T-helper 2 cell treated with Interferon-gamma antibody and Interleukin-4, amounts not matched to agents 5 μg/mL and 100 μg/mL, for 36 hours (primary cell): ENCODE results near the gene SETDB2.
A peak's percentile ranks its signal among the peaks of the same experiment; 100 is the strongest.

Source experiments
- DNase-seq: peaks from one replicate; pipeline ENCODE4 v3.0.0; 2021; ENCODE audit warnings: low spot score
- H3K27ac Mint-ChIP-seq: one replicate; pipeline ENCODE4 v1.8.0; 2021; ENCODE audit warnings: mild to moderate bottlenecking, mixed read lengths
- H3K27me3 Mint-ChIP-seq: one replicate; pipeline ENCODE4 v1.8.0; 2021; ENCODE audit warnings: low read depth, mixed read lengths
- H3K36me3 Mint-ChIP-seq: one replicate; pipeline ENCODE4 v1.8.0; 2021; ENCODE audit warnings: low read depth, mixed read lengths
- H3K4me1 Mint-ChIP-seq: one replicate; pipeline ENCODE4 v1.8.0; 2021; ENCODE audit warnings: low read depth, mixed read lengths
- H3K4me3 Mint-ChIP-seq: one replicate; pipeline ENCODE4 v1.8.0; 2022; ENCODE audit warnings: mild to moderate bottlenecking, moderate library complexity, mixed read lengths
- H3K9me3 Mint-ChIP-seq: one replicate; pipeline ENCODE4 v1.8.0; 2021; ENCODE audit warnings: mixed read lengths

Gene SETDB2

DNA sequence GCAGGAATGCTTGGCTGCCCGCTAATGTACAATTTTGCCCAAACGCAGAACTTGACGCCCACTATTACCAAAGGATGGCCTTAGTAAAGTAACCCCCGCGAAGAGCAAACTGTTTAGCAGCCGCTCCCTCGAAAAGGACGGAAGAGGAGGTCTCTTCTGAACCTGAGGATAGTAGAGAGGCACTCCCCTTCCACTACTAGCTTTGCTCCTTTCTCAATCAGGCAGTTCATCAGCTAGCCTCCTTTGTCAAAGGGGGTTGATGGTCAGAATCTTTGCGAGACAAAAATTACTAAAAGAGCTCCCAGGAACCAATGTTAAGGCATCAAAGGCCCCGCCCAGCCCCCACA is 744 bp upstream of the SETDB2 start:
- Mint-ChIP-seq H3K9me3 (no peaks in the 10 kb centered on the region), H3K4me1 (peaks cover 31% of the 10 kb centered on the region), H3K4me3 (peak overlapping the region; percentile 93), H3K27ac (peak overlapping the region; percentile 99), H3K36me3 (peaks cover 16% of the 10 kb centered on the region), H3K27me3 (no peaks in the 10 kb centered on the region)
- no peak for DNase-seq

DNA sequence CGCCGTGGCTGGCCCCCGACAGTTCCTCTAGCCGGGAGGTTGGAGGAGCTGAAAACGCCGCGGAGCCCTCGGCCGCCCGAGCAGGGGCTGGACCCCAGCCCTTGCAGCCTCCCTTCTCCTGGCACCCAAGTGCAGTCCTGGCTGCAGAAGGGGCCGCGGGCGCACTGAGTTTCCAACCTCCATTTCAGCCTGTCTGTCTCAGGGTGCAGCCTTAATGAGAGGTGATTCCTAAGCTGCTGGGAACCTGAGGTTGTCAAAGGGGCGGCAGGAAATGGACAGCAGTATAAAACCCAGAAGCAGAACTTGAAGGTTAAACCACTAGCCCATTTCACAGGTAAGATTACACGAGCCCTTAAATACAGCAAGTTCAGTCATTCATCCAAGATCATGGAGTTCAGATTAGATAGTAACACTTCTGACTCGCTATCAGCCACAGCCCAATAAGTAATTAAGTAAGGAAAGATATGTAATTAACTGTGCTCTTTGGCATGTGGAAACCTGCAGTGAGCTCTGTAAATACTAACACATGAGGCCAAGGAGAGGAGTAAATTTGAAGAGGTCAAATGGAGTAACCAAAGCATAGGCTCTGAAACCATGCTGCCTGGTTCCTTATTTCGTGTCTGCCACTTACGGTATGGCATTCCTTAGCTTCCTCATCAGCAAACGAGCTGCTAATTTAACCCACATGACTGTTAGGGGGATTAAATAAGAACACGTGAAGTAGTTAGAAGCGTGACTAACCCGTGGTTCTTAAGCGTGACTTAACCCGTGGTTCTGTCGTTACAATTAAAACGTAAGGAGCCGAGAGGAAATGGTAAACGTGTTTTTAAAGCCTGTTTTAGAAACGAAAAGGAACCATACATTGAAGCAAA is 686 bp downstream of the SETDB2 start:
- Mint-ChIP-seq H3K27me3 (no peaks in the 10 kb centered on the region), H3K9me3 (no peaks in the 10 kb centered on the region), H3K36me3 (peaks cover 28% of the 10 kb centered on the region), H3K27ac (peak overlapping the region; percentile 99), H3K4me3 (peak overlapping the region; percentile 93), H3K4me1 (peaks cover 40% of the 10 kb centered on the region)
- peak; percentile 17 for DNase-seq

DNA sequence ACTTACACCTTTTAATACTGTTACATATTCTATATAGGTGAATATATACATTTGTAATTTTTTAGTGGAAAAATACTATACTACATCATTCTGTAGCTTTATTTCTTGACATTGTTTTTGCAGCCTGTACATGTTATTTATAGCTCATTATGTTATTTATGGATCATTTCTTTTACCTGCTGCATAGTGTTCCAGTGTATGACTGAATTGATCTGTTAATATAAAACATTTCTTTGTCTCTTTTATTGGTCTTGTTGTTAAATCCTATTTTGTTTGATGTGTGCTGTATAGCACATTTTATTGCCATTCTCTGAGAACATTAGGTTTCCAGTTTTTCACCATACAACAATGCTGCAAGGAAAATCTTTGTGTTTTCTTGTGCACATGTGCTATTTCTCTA is 2.4 kb downstream of the SETDB2 start:
- DNase-seq, result no peak
- Mint-ChIP-seq H3K9me3 (no peaks in the 10 kb centered on the region), H3K4me3 (peak overlapping the region; percentile 73), H3K27ac (peak overlapping the region; percentile 76), H3K27me3 (no peaks in the 10 kb centered on the region), H3K36me3 (peaks cover 35% of the 10 kb centered on the region), H3K4me1 (peaks cover 48% of the 10 kb centered on the region)

DNA sequence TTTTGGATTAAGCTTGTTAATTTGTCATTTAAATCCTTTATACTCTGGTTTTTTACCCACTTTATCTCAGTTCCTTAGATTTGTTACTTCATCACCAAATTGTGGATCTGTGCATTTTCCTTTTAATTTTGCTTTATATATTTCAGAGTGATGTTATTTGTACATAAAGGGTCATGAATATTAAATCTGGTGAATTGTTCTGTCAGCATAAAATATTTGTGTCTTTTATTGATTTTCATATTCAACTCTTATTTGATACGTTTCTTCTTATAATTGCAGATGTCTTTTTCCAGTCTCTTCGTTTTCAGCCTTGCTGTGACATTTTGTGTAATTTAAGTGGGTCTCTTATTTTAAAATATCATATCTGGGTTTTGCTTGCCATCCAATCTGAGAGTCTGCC is 4.7 kb downstream of the SETDB2 start:
- H3K9me3 Mint-ChIP-seq, result no peaks in the 10 kb centered on the region
- peaks cover 42% of the 10 kb centered on the region for H3K4me1 Mint-ChIP-seq
- no peak overlapping the region for H3K27ac Mint-ChIP-seq
- H3K4me3 Mint-ChIP-seq, result no peak overlapping the region
- peaks cover 41% of the 10 kb centered on the region for H3K36me3 Mint-ChIP-seq
- no peaks in the 10 kb centered on the region for H3K27me3 Mint-ChIP-seq
- DNase-seq, result no peak

DNA sequence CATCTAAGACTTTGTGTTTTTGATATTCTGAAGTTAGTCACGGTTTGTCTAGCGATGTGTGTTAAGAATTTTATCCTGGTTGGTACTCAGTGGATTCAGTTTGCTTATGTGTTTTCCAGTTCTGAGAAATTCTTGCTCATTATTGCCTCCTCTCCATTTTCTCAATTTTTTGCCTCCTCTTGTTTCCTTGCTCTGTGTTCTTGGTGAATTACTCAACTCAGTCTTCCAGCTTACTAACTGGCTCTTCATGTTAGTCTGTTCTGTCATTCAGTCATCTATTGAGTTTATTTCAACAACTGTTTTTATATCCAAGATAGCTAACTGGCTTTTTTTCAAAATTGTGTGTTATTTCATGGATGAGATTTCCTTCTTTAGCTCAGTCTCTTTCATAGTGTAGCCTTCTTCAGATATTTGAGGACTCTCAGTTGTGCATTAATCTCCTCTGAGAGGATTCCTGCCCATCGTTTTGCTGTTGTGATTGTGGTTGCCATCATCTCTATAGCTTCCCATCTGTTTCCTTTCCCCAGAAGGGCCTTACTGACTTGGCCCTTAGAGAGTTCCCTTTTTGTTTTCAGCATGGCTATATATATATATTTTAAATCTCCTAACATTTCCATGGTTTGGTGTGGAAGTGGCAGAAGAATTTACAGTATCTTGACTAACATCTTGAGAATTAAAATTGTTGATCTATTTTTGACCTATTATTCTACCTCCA is 6.2 kb downstream of the SETDB2 start:
- DNase-seq, result no peak
- Mint-ChIP-seq H3K27ac (peak overlapping the region; percentile 28), H3K4me1 (peaks cover 47% of the 10 kb centered on the region), H3K4me3 (no peak overlapping the region), H3K9me3 (no peaks in the 10 kb centered on the region), H3K36me3 (peaks cover 36% of the 10 kb centered on the region), H3K27me3 (no peaks in the 10 kb centered on the region)

DNA sequence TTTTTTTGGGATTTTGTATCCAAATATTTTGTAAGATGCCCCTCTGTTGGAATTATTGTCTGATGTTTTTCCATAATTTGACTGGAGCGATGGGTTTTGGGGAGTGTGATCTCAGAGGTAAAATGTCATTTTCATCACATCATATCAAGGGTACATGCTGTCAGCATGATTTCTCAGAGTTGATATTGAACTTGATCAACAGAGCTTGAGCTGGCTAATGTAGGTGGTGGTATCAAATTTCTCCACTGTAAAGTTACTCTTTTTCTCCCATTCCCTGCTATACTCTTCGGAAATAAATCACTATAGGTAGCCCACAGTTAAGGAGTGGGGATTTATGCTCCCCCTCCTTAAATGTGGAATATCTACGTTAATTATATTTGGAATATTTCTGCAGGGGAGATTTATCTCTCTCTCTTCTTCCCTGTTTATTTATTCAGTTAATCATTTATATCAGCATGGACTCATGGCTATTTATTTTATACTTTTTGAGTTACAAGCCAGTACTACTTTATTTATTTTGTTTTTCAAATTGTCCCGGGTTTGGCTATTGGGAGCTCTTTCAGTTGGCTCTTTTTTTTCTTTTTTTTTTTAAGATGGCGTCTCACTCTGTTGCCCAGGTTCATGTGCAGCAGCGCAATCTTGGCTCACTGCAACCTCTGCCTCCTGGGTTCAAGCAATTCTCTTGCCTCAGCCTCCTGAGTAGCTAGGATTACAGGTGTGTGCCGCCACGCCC is 8.8 kb downstream of the SETDB2 start:
- Mint-ChIP-seq H3K27me3 (no peaks in the 10 kb centered on the region), H3K4me3 (no peak overlapping the region), H3K27ac (no peak overlapping the region), H3K36me3 (peaks cover 27% of the 10 kb centered on the region), H3K4me1 (peaks cover 39% of the 10 kb centered on the region), H3K9me3 (no peaks in the 10 kb centered on the region)
- DNase-seq, result no peak

DNA sequence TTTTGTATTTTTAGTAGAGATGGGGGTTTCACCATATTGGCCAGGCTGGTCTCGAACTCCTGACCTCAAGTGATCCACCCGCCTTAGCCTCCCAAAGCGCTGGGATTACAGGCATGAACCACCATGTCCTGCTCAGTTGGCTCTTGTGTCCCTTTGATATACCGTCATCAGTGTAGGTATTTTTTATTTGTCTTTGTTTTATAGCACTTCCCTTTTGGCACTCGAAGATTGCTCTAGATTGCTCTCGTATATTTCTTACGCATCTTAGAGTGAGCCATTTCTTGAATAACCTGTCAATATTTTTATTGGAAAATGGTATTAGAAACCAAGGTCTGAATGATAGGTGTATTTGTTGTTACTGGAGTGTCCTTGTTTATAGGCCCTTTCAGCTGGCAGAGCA is 9.4 kb downstream of the SETDB2 start:
- Mint-ChIP-seq H3K9me3 (no peaks in the 10 kb centered on the region), H3K27ac (no peak overlapping the region), H3K27me3 (no peaks in the 10 kb centered on the region), H3K4me3 (no peak overlapping the region), H3K36me3 (peaks cover 28% of the 10 kb centered on the region), H3K4me1 (peaks cover 37% of the 10 kb centered on the region)
- DNase-seq, result no peak

DNA sequence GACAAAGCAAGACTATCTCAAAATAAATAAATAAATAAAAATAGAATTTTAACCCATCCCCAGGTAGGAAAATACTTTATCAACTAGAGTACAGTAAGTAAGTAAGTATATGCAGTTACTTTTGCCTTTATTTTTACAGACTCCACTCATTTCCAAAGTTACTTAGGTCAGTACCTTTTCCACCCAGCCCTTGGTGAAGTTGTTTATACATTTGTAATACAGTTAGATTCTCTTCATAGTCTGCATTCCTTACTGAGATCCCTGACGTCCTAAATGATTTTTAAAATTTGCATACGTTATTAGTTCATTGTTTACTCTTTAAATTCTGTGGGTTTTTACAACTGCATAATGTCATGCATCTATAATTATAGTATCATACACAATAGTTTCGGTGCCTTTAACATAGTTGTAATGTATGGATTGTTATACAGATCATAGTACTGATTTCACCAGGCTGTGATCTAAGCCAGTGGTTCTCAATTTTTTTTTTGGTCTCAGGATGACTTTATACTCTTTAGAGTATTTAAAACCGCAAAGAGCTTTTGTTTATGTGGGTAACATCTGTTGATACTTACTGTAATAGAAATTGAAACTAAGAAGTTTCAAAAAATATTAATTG is 10.4 kb downstream of the SETDB2 start:
- peak overlapping the region; percentile 60 for H3K27ac Mint-ChIP-seq
- H3K9me3 Mint-ChIP-seq, result no peaks in the 10 kb centered on the region
- DNase-seq, result no peak
- H3K27me3 Mint-ChIP-seq, result no peaks in the 10 kb centered on the region
- H3K4me3 Mint-ChIP-seq, result peak overlapping the region; percentile 33
- H3K4me1 Mint-ChIP-seq, result peaks cover 31% of the 10 kb centered on the region
- peaks cover 20% of the 10 kb centered on the region for H3K36me3 Mint-ChIP-seq

DNA sequence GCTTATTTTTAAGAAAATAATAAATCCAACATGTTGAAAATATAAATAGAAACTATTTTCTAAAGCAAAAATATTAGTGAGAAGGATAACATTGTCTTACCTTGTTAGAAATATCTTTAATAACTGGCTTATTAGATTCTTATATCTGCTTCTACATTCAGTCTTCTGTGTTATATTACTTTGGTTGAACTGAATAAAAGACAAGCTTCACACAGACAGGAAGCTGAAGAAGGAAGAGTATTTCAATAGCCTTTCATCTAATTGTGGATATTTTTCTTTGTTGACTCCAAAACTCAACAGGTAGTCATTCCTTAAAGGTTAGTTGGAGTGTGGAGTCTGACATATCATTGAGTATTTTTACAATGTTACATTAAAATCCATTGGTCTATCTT is 10.9 kb downstream of the SETDB2 start:
- Mint-ChIP-seq H3K36me3 (peaks cover 14% of the 10 kb centered on the region), H3K27me3 (no peaks in the 10 kb centered on the region), H3K4me1 (peaks cover 26% of the 10 kb centered on the region), H3K27ac (no peak overlapping the region), H3K4me3 (no peak overlapping the region), H3K9me3 (no peaks in the 10 kb centered on the region)
- DNase-seq, result no peak

DNA sequence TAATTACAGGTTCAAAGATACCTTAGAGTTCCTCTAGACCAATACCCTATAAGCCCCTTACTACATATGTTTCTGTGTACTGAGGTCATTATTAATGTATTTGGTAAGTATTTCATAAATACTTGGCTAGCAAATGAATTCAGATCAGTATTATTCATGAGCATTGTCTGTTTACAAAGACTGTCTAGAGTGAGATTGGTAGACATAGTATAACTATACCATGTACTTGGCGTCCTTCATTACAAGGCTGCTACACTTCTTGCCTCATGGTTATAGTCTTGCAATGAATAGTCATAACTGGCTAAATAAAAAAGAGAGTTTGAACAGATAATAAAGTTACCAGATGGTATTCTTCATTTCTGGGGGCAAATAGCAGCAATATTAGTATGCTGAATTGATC is 12.1 kb downstream of the SETDB2 start:
- Mint-ChIP-seq H3K4me3 (no peak overlapping the region), H3K36me3 (peaks cover 15% of the 10 kb centered on the region)

DNA sequence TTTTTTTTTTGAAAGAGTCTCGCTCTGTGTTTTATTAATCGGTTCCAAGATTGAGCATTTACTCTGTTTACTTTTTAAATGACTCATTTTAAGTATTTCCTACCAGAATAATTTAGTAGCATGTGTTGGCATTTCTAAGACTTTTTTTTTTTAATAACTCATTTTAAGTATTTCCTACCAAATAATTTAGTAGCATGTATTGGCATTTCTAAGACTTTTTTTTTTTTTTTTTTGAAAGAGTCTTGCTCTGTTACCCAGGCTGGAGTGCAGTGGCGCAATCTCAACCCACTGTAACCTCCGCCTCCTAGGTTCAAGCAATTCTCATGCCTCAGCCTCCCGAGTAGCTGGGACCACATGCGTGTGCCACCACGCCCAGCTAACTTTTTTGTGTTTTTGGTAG is 13.1 kb downstream of the SETDB2 start:
- Mint-ChIP-seq H3K4me1 (peaks cover 21% of the 10 kb centered on the region), H3K36me3 (peaks cover 26% of the 10 kb centered on the region), H3K27ac (no peak overlapping the region), H3K4me3 (no peak overlapping the region), H3K27me3 (no peaks in the 10 kb centered on the region), H3K9me3 (peaks cover 3% of the 10 kb centered on the region)
- DNase-seq, result no peak

More for the DNA sequence above, 12.1 kb downstream of the SETDB2 start:
- DNase-seq, result no peak
- Mint-ChIP-seq H3K27ac (no peak overlapping the region), H3K4me1 (peaks cover 21% of the 10 kb centered on the region), H3K27me3 (no peaks in the 10 kb centered on the region), H3K9me3 (no peaks in the 10 kb centered on the region)

DNA sequence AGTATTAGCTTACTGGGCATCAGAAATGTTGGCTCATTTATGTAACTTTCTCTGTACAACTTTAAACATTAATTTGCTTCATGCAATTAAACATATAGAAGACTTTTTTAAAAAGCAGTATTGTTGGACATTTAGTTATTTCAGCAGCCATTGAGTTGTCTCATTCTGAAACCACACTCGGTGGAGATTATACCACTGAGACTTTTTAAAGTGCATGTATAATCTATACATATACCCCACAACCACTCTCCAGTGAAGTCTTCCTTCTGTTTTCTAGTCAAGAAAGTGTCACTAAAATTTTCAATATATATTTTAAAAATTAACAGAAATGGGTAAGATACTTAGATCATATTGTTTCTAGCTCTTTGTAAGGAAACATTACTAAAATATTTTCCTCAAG is 15.5 kb downstream of the SETDB2 start:
- Mint-ChIP-seq H3K9me3 (peaks cover 15% of the 10 kb centered on the region), H3K27me3 (no peaks in the 10 kb centered on the region), H3K27ac (no peak overlapping the region), H3K4me3 (no peak overlapping the region), H3K36me3 (peaks cover 41% of the 10 kb centered on the region), H3K4me1 (peaks cover 13% of the 10 kb centered on the region)
- DNase-seq, result no peak

DNA sequence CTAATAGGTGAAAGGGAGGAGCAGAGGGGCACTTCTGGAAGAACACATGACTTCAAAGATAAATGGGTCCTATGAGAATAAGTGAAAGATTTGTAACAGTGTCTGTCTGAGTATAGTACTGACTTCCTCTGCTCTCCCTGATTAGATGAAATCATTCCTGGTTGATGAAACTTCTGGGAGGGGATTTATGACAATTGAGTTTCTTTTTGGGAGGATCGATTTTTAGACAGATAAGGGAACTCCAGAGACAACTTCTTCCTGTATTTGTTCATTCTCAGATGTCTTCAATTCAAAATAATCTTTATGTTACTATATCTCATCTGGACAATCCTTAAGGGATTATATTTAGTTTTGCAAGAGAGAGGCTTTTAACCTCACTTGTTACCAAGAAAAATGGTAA is 20.0 kb downstream of the SETDB2 start:
- no peak for DNase-seq
- Mint-ChIP-seq H3K4me3 (no peak overlapping the region), H3K36me3 (peaks cover 52% of the 10 kb centered on the region), H3K27me3 (no peaks in the 10 kb centered on the region), H3K4me1 (no peaks in the 10 kb centered on the region), H3K9me3 (peaks cover 15% of the 10 kb centered on the region), H3K27ac (no peak overlapping the region)
